A549 (cell line): ENCODE results near the gene GAGE12J.

Experiments
- CEBPB ChIP-seq, 2 experiments: fragments of >200 bp in 1 of 2; sonication (Bioruptor Twin) in 1 of 2; formaldehyde crosslinking in 1 of 2; IDR thresholded peaks; 2 replicates each; pipeline ENCODE4 v1.6.1; 2012 to 2016
- ELK1 ChIP-seq: fragments of 150-350 bp; IDR thresholded peaks from 2 replicates; pipeline ENCODE4 v1.6.1; 2014; ENCODE audit warnings: low read depth, mild to moderate bottlenecking, low read length
- POLR2A ChIP-seq: IDR thresholded peaks from 2 replicates; pipeline ENCODE4 v1.6.1; 2012; ENCODE audit warnings: mild to moderate bottlenecking, low read length

GRCh38 chrX:49286136-49286535 is 35.7 kb upstream of the GAGE12J start:
- TF ChIP-seq ELK1: no peak
- TF ChIP-seq POLR2A: no peak
- no peak for TF ChIP-seq CEBPB (IDR thresholded peaks at IDR 0.05)
